GM10266 (cell line): ENCODE measurements around the gene GZMB.
"Not testable (repeated sequence)": the region's sequence is repeated elsewhere in the genome, so short reads cannot be mapped to it uniquely, and the experiment has no call there.

ENCODE experiments used
- DNase-seq: peaks from one replicate; pipeline ENCODE4 v3.0.0; 2012; ENCODE audit errors: extremely low spot score
- CTCF ChIP-seq: IDR thresholded peaks from 2 replicates; pipeline ENCODE4 v1.5.1; 2012; ENCODE audit warnings: mild to moderate bottlenecking, low read depth; ENCODE audit not compliant: control insufficient read depth, insufficient read depth; ENCODE audit errors: missing control alignments

GZMB gene

GRCh38 chr14:24595073-24595808 lies 38.7 kb downstream of the GZMB start:
- TF ChIP-seq CTCF, result no peak
- DNase-seq, result no peak

DNA sequence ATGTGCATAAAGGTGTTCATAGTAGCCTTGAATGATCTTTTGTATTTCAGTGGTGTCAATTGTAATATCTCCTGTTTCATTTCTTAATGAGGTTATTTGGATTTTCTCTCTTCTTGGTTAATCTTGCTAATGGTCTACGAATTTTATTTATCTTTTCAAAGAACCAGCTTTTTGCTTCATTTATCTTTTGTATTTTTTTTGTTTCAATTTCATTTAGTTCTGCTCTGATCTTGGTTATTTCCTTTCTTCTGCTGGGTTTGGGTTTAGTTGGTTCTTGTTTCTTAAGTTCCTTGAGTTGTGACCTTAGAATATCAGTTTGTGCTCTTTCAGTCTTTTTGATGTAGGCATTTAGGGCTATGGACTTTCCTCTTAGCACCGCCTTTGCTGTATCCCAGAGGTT lies 43.0 kb downstream of the GZMB start:
- not testable (repeated sequence) for DNase-seq

- not testable (repeated sequence) for DNase-seq
Measured at GRCh38 chr14:24584402-24584801, 49.6 kb downstream of the GZMB start.
